HG02623 (cell line): ENCODE data around the gene BPIFB4.
"Not testable (repeated sequence)": the region's sequence is repeated elsewhere in the genome, so short reads cannot be mapped to it uniquely, and the experiment has no call there.

Experiments
- ATAC-seq: cut with Tn5 transposase; IDR thresholded peaks from one replicate; pipeline ENCODE4 v1.9.1; 2021; ENCODE audit warnings: moderate library complexity; ENCODE audit not compliant: unreplicated experiment

BPIFB4 gene

GRCh38 chr20:33079259-33079658 is at the start of gene BPIFB4:
Gene BPIFB4, plus strand, starts transcription at chr20:33079643. Its CDS starts 1,884 bp downstream, at chr20:33081527.
- ATAC-seq = no peak

- no peak for ATAC-seq
Measured at GRCh38 chr20:33030076-33030475, 49.4 kb upstream of the BPIFB4 start.

GRCh38 chr20:33030569-33030968 is 48.9 kb upstream of the BPIFB4 start:
- no peak for ATAC-seq

- no peak for ATAC-seq
Measured at GRCh38 chr20:33031531-33031930, 47.9 kb upstream of the BPIFB4 start, which contains the start of gene BPIFB6. Gene BPIFB6, plus strand, starts transcription at chr20:33031648. Its CDS starts 0 bp downstream, at chr20:33031648.

GRCh38 chr20:33032555-33032954 is 46.9 kb upstream of the BPIFB4 start:
- no peak for ATAC-seq

- ATAC-seq = no peak
Measured at GRCh38 chr20:33033381-33033780, 46.1 kb upstream of the BPIFB4 start.

GRCh38 chr20:33034115-33034514 is 45.3 kb upstream of the BPIFB4 start:
- no peak for ATAC-seq

GRCh38 chr20:33034901-33035492 is 44.4 kb upstream of the BPIFB4 start:
- no peak for ATAC-seq

GRCh38 chr20:33037456-33037855 is 42.0 kb upstream of the BPIFB4 start:
- ATAC-seq = no peak

GRCh38 chr20:33038243-33038642 is 41.2 kb upstream of the BPIFB4 start:
- no peak for ATAC-seq

GRCh38 chr20:33042430-33042829 is 37.0 kb upstream of the BPIFB4 start:
- ATAC-seq = no peak

- no peak for ATAC-seq
Measured at GRCh38 chr20:33042983-33043730, 36.3 kb upstream of the BPIFB4 start.

- ATAC-seq = no peak
Measured at GRCh38 chr20:33043731-33044181, 35.7 kb upstream of the BPIFB4 start.

GRCh38 chr20:33045129-33045721 is 34.2 kb upstream of the BPIFB4 start:
- not testable (repeated sequence) for ATAC-seq

GRCh38 chr20:33046412-33046811 is 33.0 kb upstream of the BPIFB4 start:
- ATAC-seq = no peak

- no peak for ATAC-seq
Measured at GRCh38 chr20:33051333-33051732, 28.1 kb upstream of the BPIFB4 start.

- ATAC-seq = no peak
Measured at GRCh38 chr20:33053291-33054106, 25.9 kb upstream of the BPIFB4 start, which contains the start of gene BPIFB3. Gene BPIFB3, plus strand, starts transcription at chr20:33053903. Its CDS starts 1,533 bp downstream, at chr20:33055436.

- ATAC-seq = no peak
Measured at GRCh38 chr20:33054381-33054780, 25.1 kb upstream of the BPIFB4 start.

- no peak for ATAC-seq
Measured at GRCh38 chr20:33054791-33055190, 24.7 kb upstream of the BPIFB4 start.

GRCh38 chr20:33059136-33059535 is 20.3 kb upstream of the BPIFB4 start:
- no peak for ATAC-seq
